Nephron progenitor cell (in vitro differentiated cells): ENCODE results near the gene TTLL4.

Experiments used
- DNase-seq: peaks from one replicate; pipeline ENCODE4 v3.0.0; 2021
- H3K27ac Mint-ChIP-seq: 2 replicates; pipeline ENCODE4 v1.8.0; 2021; ENCODE audit warnings: mild to moderate bottlenecking, moderate library complexity, mixed read lengths
- H3K27me3 Mint-ChIP-seq: 2 replicates; pipeline ENCODE4 v1.8.0; 2021; ENCODE audit warnings: mild to moderate bottlenecking, low read depth, mixed read lengths; ENCODE audit not compliant: poor library complexity
- H3K36me3 Mint-ChIP-seq: 2 replicates; pipeline ENCODE4 v1.8.0; 2021; ENCODE audit warnings: low read depth, mixed read lengths
- H3K4me1 Mint-ChIP-seq: 2 replicates; pipeline ENCODE4 v1.8.0; 2021; ENCODE audit warnings: mixed read lengths
- H3K4me3 Mint-ChIP-seq: 2 replicates; pipeline ENCODE4 v1.8.0; 2021; ENCODE audit warnings: mild to moderate bottlenecking, moderate library complexity, mixed read lengths
- H3K9me3 Mint-ChIP-seq: 2 replicates; pipeline ENCODE4 v1.8.0; 2021; ENCODE audit warnings: mild to moderate bottlenecking, moderate library complexity, mixed read lengths
- TF ChIP-seq, protein P1 (sequence below): fragments of 200-600 bp; sonication (generic); IDR thresholded peaks from 2 replicates; pipeline ENCODE4 v1.5.0; 2021; ENCODE audit warnings: antibody characterized with exemption

Gene TTLL4

GRCh38 chr2:218732761-218733158 is 22.1 kb downstream of the TTLL4 start:
- TF ChIP-seq, protein P1, sequence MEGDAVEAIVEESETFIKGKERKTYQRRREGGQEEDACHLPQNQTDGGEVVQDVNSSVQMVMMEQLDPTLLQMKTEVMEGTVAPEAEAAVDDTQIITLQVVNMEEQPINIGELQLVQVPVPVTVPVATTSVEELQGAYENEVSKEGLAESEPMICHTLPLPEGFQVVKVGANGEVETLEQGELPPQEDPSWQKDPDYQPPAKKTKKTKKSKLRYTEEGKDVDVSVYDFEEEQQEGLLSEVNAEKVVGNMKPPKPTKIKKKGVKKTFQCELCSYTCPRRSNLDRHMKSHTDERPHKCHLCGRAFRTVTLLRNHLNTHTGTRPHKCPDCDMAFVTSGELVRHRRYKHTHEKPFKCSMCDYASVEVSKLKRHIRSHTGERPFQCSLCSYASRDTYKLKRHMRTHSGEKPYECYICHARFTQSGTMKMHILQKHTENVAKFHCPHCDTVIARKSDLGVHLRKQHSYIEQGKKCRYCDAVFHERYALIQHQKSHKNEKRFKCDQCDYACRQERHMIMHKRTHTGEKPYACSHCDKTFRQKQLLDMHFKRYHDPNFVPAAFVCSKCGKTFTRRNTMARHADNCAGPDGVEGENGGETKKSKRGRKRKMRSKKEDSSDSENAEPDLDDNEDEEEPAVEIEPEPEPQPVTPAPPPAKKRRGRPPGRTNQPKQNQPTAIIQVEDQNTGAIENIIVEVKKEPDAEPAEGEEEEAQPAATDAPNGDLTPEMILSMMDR: no peak
- Mint-ChIP-seq H3K27ac (no peak overlapping the region), H3K36me3 (peaks cover 33% of the 10 kb centered on the region), H3K27me3 (no peaks in the 10 kb centered on the region), H3K4me1 (peaks cover 6% of the 10 kb centered on the region), H3K4me3 (no peak overlapping the region), H3K9me3 (peaks cover 18% of the 10 kb centered on the region)
- DNase-seq: no peak

DNA sequence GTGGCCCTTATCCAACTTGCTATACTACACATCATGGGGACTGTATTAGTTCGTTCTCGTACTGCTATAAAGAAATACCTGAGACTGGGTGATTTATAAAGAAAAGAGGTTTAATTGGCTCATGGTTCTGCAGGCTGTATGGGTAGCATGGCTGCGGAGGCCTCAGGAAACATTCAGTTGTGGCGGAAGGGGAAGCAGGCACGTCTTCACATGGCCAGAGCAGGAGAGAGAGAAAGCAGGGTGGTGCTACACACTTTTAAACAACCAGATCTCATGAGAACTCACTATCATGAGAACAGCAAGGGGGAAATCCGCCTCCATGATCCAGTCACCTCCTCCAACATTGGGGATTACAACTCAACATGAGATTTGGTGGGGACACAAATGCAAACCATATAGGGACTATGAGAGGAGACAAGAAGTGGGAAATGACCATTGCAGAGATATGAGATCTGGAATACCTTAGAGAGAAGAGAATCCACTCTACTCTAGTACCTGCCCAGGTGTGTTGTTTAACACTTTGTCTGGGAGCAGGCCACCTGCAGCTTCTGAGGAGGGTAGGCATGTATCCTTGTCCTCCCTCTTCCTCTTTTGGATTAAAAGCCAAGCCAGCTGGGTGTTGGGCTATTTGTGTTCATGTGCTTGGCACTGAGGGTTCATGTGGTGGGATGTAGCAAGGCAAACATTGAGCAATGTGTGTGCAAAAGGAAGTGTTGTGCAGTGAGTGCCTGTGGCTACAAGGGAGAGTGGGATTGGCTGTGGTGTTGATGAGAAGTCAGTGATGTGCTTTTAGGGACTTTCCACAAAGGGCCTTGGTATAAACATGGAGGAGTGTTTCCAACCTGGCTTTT is 22.8 kb downstream of the TTLL4 start:
- TF ChIP-seq, protein P1: no peak
- peaks cover 12% of the 10 kb centered on the region for H3K9me3 Mint-ChIP-seq
- H3K27ac Mint-ChIP-seq: peak overlapping the region; percentile 60
- DNase-seq: no peak
- H3K27me3 Mint-ChIP-seq: no peaks in the 10 kb centered on the region
- no peak overlapping the region for H3K4me3 Mint-ChIP-seq
- peaks cover 6% of the 10 kb centered on the region for H3K4me1 Mint-ChIP-seq
- peaks cover 33% of the 10 kb centered on the region for H3K36me3 Mint-ChIP-seq

DNA sequence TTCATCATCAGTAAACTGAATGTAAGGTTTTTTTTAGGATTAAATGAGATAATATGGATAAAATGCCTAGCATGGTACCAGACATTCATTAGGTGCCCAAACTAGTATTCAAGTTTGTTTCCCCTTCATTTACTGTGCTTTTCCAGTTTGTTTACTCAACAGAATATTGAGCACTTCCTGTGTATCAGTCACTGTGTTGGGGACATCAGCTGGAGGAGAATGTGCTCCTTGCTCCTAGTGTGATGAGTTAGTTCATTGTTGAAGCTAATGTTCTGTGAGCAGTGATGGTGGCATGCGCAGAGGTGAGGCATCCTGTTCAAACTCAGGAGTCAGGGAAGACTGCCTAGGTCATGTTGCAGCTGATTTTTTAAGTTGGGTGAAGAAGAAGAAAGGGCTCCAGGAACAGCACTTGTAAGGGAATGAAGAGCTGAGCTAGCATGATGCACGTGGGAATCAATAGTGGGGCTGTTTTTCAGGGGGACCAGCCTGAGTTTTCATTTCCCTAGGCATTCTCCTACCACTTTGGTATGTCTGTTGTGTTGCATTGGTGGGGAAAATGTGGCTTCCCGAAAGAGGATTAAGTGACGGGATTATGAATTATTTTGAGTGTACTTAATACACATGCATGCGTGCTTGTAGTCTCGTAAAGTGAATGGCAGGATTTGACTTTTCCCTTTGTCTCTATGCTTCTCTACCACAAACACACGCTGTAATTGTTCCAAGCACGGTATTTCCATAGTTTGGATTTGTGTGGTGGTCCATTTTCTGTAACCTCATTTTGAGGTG is 23.7 kb downstream of the TTLL4 start:
- DNase-seq: no peak
- H3K9me3 Mint-ChIP-seq: peaks cover 5% of the 10 kb centered on the region
- no peak overlapping the region for H3K4me3 Mint-ChIP-seq
- H3K27ac Mint-ChIP-seq: peak overlapping the region; percentile 7
- TF ChIP-seq, protein P1: no peak
- no peaks in the 10 kb centered on the region for H3K27me3 Mint-ChIP-seq
- H3K4me1 Mint-ChIP-seq: peaks cover 6% of the 10 kb centered on the region
- H3K36me3 Mint-ChIP-seq: peaks cover 33% of the 10 kb centered on the region

- no peak for DNase-seq
- Mint-ChIP-seq H3K4me3 (no peak overlapping the region), H3K27me3 (no peaks in the 10 kb centered on the region), H3K36me3 (peaks cover 35% of the 10 kb centered on the region), H3K9me3 (no peaks in the 10 kb centered on the region), H3K4me1 (peaks cover 3% of the 10 kb centered on the region), H3K27ac (peak overlapping the region; percentile 34)
- TF ChIP-seq, protein P1: no peak
These were observed 25.9 kb downstream of the TTLL4 start for GRCh38 chr2:218736531-218736930.

GRCh38 chr2:218743068-218743467 is 32.4 kb downstream of the TTLL4 start:
- no peaks in the 10 kb centered on the region for H3K4me1 Mint-ChIP-seq
- no peak overlapping the region for H3K4me3 Mint-ChIP-seq
- H3K27me3 Mint-ChIP-seq: no peaks in the 10 kb centered on the region
- H3K36me3 Mint-ChIP-seq: peaks cover 77% of the 10 kb centered on the region
- DNase-seq: no peak
- H3K9me3 Mint-ChIP-seq: no peaks in the 10 kb centered on the region
- no peak overlapping the region for H3K27ac Mint-ChIP-seq
- TF ChIP-seq, protein P1: no peak
